ENCODE measurements around the gene PDZRN3. TPM values are rescaled to one million over a fixed set of nuclear protein-coding genes. Genes with fewer than 3 reads are reported as not detected.

The PDZRN3 gene
- total RNA-seq, 1 experiment from 2014 or later = 5.9 TPM

DNA sequence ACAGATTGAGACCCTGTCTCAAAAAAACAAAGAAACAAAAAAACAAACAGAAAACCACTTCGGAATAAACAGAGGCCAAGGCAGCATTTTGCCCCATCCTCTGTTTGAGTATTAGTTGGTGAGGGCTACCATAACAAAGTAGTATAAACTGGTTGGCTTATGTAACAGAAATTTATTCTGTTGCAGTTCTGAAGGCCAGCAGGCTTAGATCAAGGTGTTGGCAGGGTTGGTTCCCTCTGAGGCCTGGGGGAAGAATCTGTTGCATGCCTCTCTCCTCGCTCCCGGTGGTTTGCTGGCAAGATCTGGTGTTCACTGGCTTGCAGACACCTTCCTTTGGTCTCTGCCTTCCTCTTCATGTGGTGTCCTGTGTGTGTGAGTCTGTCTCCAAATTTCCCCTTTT is 261.6 kb downstream of the PDZRN3 start:
- no peak for DNase-seq
- Histone ChIP-seq H3K79me1 (ENCODE audit: insufficient read depth, low read depth, low read length, poor library complexity, severe bottlenecking) (no peaks in the 10 kb centered on the region), H2BK15ac (ENCODE audit: low read depth, low read length) (no peak overlapping the region), H3K9me3 (ENCODE audit: control insufficient read depth, low read depth, low read length) (no peaks in the 10 kb centered on the region), H4K20me1 (ENCODE audit: control insufficient read depth, insufficient read depth, insufficient read length) (no peaks in the 10 kb centered on the region), H2AK5ac (ENCODE audit: insufficient read length, low read length) (no peak overlapping the region), H3T11ph (ENCODE audit: low read length) (no peak overlapping the region), H3K79me2 (ENCODE audit: insufficient read depth, low read length) (no peaks in the 10 kb centered on the region), H3K14ac (ENCODE audit: insufficient read depth, low read length) (no peak overlapping the region), H2BK5ac (ENCODE audit: insufficient read length, low read length) (no peak overlapping the region), H3K4me2 (ENCODE audit: insufficient read depth, insufficient read length, low read length) (no peak overlapping the region), H3K18ac (ENCODE audit: insufficient read length, low read depth, low read length) (no peak overlapping the region), H3K27me3 (ENCODE audit: insufficient read depth, low read length) (no peaks in the 10 kb centered on the region), H3K56ac (ENCODE audit: insufficient read length, low read depth, low read length) (no peak overlapping the region), H3K4me1 (ENCODE audit: insufficient read depth, low read length) (no peaks in the 10 kb centered on the region), H3K23ac (ENCODE audit: insufficient read length, low read depth, low read length) (no peak overlapping the region), H4K8ac (replicated peaks; ENCODE audit: insufficient read length, low read depth, low read length) (no peak overlapping the region), H2BK20ac (ENCODE audit: low read depth, low read length, poor library complexity, severe bottlenecking) (no peak overlapping the region), H3K4ac (ENCODE audit: low read depth, low read length) (no peak overlapping the region), H2BK120ac (ENCODE audit: low read depth, low read length, poor library complexity, severe bottlenecking) (no peak overlapping the region), H3K27ac (ENCODE audit: insufficient read length, low read depth, low read length) (no peak overlapping the region), H2BK12ac (ENCODE audit: insufficient read length, low read depth, low read length) (no peak overlapping the region), H2AFZ (ENCODE audit: low read length) (no peak overlapping the region), H3K9ac (ENCODE audit: extremely low read depth, insufficient read length, low read length) (no peak overlapping the region), H4K5ac (ENCODE audit: insufficient read length, low read depth, low read length) (no peak overlapping the region), H4K91ac (ENCODE audit: insufficient read length, low read depth, low read length) (no peak overlapping the region), H3K23me2 (ENCODE audit: insufficient read length, low read depth, low read length, poor library complexity, severe bottlenecking) (no peaks in the 10 kb centered on the region)
- Mint-ChIP-seq H3K4me1 (no peaks in the 10 kb centered on the region), H3K27ac (no peak overlapping the region), H3K27me3 (ENCODE audit: low read depth) (no peaks in the 10 kb centered on the region; the same call in 1 of the 2 replicates), H3K36me3 (ENCODE audit: insufficient read depth in 1 of 3, low read depth in 3 of 3) (no peaks in the 10 kb centered on the region), H3K9me3 (peaks cover 0 to 2% of the 10 kb centered on the region in 2 experiments; a peak in 2 of 5 replicates), H3K4me3 (no peak overlapping the region)
- no CpG with 5 or more reads among the region's 3 CpGs for WGBS (ENCODE audit: extremely low coverage, insufficient read length, low lambda C conversion rate)
- TF ChIP-seq CTCF (conservative IDR thresholded peaks at IDR 0.05) = no peak

All from H9 (cell line).